HCEC 1CT (cell line): ENCODE data around the gene CDH2.

Experiments used
- DNase-seq: peaks from one replicate; pipeline ENCODE4 v3.0.0-alpha.2; 2017

Gene CDH2

GRCh38 chr18:28126768-28127167, 50.2 kb downstream of the CDH2 start:
- no peak for DNase-seq

GRCh38 chr18:28125051-28125450, 51.9 kb downstream of the CDH2 start:
- DNase-seq: peak; percentile 24

- no peak for DNase-seq
Observed at GRCh38 chr18:28124131-28125029, 52.5 kb downstream of the CDH2 start.

- DNase-seq: no peak
Observed at GRCh38 chr18:28123401-28124030, 53.4 kb downstream of the CDH2 start.

- DNase-seq: no peak
Observed at GRCh38 chr18:28120828-28121515, 56.0 kb downstream of the CDH2 start.

- DNase-seq: no peak
Observed at GRCh38 chr18:28116461-28116860, 60.5 kb downstream of the CDH2 start.

GRCh38 chr18:28115149-28115550, 61.8 kb downstream of the CDH2 start:
- peak; percentile 71 for DNase-seq

GRCh38 chr18:28114472-28114871, 62.5 kb downstream of the CDH2 start:
- peak; percentile 86 for DNase-seq

GRCh38 chr18:28113271-28114029, 63.5 kb downstream of the CDH2 start:
- DNase-seq: no peak

- peak; percentile 68 for DNase-seq
Observed at GRCh38 chr18:28112056-28112470, 64.9 kb downstream of the CDH2 start.

GRCh38 chr18:28110924-28111323, 66.0 kb downstream of the CDH2 start:
- no peak for DNase-seq

- DNase-seq: no peak
Observed at GRCh38 chr18:28109781-28110560, 67.0 kb downstream of the CDH2 start.

GRCh38 chr18:28108814-28109213, 68.1 kb downstream of the CDH2 start:
- no peak for DNase-seq

- no peak for DNase-seq
Observed at GRCh38 chr18:28108254-28108653, 68.7 kb downstream of the CDH2 start.

GRCh38 chr18:28099237-28099636, 77.7 kb downstream of the CDH2 start:
- DNase-seq: no peak

GRCh38 chr18:28095631-28096030, 81.3 kb downstream of the CDH2 start:
- no peak for DNase-seq

- peak; percentile 56 for DNase-seq
Observed at GRCh38 chr18:28095041-28095440, 81.9 kb downstream of the CDH2 start.

GRCh38 chr18:28091197-28091596, 85.7 kb downstream of the CDH2 start:
- no peak for DNase-seq

- no peak for DNase-seq
Observed at GRCh38 chr18:28088477-28088876, 88.5 kb downstream of the CDH2 start.

- no peak for DNase-seq
Observed at GRCh38 chr18:28086670-28087552, 90.0 kb downstream of the CDH2 start.

- no peak for DNase-seq
Observed at GRCh38 chr18:28081516-28081915, 95.4 kb downstream of the CDH2 start.
